ENCODE measurements around the gene CLDN9.
A peak's percentile ranks its signal among the peaks of the same experiment; 100 is the strongest.

DNA sequence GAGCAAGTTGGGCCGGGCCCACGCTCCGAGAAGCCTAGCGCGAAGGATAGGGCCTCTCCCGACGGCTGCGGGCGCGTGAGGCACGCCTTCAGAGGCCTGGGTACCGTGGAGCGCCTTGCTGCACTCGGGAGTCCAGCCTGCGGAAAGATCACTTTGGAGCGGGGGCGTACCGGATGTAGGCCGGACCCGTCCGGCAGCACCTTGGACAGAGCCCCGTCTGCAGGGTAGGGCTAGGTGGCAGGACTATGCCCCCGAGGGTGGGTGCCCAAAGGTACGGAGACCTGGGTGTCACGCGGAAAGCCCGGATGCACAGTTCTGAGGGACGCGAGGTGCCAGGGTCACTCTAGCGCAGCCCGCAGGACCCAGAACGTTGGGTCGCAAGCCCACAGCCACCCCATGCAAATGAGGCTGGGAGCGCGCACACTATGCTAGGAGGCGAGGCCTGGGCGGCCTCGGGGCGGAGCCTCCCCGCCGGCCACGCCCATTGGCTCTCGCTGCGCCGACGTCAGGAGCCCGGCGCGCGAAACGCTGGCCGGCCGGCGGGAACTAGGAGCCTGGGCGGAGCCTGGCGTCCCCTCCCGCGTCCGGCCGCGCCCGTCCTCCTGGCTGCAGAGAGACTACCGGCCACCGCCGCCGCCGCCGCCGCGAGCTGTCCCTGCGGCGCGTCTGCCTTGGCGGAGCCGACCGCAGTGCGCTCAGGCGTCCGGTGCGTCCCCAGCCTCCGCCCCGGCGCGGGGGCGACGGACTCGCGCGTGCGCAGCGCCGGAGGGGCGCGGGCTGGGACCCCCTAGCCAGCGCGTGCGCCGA, 43.8 kb upstream of the CLDN9 start, which contains the start of gene PAQR4:
- TF ChIP-seq, protein P1, sequence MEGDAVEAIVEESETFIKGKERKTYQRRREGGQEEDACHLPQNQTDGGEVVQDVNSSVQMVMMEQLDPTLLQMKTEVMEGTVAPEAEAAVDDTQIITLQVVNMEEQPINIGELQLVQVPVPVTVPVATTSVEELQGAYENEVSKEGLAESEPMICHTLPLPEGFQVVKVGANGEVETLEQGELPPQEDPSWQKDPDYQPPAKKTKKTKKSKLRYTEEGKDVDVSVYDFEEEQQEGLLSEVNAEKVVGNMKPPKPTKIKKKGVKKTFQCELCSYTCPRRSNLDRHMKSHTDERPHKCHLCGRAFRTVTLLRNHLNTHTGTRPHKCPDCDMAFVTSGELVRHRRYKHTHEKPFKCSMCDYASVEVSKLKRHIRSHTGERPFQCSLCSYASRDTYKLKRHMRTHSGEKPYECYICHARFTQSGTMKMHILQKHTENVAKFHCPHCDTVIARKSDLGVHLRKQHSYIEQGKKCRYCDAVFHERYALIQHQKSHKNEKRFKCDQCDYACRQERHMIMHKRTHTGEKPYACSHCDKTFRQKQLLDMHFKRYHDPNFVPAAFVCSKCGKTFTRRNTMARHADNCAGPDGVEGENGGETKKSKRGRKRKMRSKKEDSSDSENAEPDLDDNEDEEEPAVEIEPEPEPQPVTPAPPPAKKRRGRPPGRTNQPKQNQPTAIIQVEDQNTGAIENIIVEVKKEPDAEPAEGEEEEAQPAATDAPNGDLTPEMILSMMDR (IDR thresholded peaks at IDR 0.05), result peak in 1 of 7 experiments; percentile 30
- peak in 2 of 3 donors; percentile 24 to 56 for TF ChIP-seq POLR2A (IDR thresholded peaks at IDR 0.05)
